GM19043 (cell line): ENCODE measurements around the gene TACSTD2.
A peak's percentile ranks its signal among the peaks of the same experiment; 100 is the strongest.
"Not testable (repeated sequence)": the region's sequence is repeated elsewhere in the genome, so short reads cannot be mapped to it uniquely, and the experiment has no call there.

Experiments used
- ATAC-seq: cut with Tn5 transposase; IDR thresholded peaks from one replicate; pipeline ENCODE4 v1.9.1; 2021; ENCODE audit warnings: low read depth; ENCODE audit not compliant: unreplicated experiment

TACSTD2 gene

DNA sequence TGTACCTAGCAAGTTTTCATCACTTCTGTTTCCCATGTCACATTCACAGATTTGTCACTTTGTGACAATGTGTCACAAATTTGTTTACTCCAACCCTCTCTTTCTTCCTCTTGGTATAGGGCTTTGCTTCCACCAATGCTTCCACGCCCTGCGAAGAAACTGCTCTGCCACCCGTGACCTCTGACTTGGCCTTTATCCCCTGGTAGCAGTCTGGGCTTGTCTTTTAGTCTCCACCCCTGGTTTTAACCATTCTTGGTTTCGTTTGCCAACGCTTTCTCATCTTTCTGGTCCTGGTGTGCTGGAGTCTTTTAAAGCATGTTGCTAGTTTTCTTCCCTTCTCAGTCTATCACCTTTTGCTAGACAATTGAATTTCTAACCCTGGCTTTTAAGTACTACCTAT lies 8.1 kb downstream of the TACSTD2 start:
- no peak for ATAC-seq

GRCh38 chr1:58568271-58568860 lies 8.7 kb downstream of the TACSTD2 start:
- ATAC-seq, result no peak

DNA sequence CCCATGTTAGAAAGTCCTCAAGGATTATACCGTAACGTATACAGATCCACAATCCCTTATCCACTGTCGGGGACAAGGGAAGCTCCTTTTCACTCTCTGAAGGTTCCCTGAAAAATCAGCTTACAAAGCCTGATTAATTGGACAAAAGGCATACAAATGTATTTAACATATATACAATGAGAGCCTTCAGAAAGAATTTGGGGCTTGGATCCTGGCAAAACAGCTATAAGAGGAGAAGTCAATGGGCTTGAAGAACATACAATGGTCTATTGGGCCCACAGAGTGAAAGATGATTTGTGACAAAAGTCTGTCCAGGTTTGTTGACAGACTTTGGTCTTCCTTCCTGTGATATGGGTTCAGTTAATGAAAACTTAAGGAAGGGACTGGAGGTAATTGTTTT lies 10.7 kb downstream of the TACSTD2 start:
- no peak for ATAC-seq

DNA sequence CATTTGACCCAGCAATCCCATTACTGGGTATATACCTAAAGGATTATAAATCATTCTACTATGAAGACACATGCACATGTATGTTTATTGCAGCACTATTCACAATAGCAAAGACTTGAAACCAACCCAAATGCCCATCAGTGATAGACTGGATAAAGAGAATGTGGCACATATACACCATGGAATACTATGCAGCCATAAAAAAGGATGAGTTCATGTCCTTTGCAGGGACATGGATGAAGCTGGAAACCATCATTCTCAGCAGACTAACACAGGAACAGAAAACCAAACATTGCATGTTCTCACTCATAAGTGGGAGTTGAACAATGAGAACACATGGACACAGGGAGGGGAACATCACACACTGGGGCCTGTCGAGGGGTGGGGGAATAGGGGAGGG lies 13.3 kb downstream of the TACSTD2 start:
- not testable (repeated sequence) for ATAC-seq

GRCh38 chr1:58561633-58562032 lies 15.4 kb downstream of the TACSTD2 start:
- ATAC-seq, result no peak

- ATAC-seq, result no peak
Measured at GRCh38 chr1:58555393-58555792, 21.7 kb downstream of the TACSTD2 start.

DNA sequence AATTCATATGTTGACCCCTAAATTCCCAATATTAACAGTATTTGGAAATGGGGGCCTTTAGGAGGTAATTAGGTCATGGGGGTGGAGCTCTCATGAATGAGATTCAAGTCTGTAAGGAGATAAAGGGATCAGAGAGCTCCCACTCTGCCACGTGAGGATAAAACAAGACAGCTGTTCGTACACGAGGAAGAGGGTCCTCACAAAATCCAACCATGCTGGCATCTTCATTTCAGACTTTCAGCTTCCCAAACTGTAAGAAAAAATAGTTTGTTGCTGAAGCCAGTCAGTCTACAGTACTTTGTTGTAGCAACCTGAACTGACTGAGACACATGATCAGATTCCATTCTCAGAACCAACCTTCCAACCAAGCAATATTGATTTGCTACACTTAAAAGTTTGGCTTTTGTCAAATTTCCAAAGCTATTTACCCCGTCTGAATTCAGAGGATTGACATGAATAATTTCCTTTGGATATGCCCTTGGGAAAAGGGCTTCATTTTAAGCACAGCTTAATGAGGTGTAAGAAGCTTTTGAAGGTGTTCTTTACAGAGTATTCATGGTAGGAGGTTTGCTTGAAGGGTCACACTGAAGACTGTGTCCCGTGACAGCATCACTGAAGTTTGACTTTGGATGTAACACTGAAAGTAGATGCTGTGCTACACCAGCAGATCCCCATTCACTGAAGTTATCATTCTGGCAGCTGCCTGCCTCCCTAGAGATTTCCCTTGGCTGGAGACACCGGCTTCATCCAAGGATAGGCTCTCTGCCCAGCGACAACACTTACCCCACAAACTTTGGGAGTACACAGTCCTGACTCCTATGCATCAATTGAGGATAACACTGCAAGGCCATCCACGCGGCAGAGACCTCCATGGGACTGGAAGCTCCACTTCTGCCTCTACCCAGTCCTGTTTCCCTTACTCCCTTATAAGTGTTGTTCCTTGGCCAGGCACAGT lies 25.6 kb downstream of the TACSTD2 start:
- ATAC-seq, result no peak

- ATAC-seq, result not testable (repeated sequence)
Measured at GRCh38 chr1:58549291-58549690, 27.8 kb downstream of the TACSTD2 start.

GRCh38 chr1:58548371-58548770 lies 28.7 kb downstream of the TACSTD2 start:
- no peak for ATAC-seq

DNA sequence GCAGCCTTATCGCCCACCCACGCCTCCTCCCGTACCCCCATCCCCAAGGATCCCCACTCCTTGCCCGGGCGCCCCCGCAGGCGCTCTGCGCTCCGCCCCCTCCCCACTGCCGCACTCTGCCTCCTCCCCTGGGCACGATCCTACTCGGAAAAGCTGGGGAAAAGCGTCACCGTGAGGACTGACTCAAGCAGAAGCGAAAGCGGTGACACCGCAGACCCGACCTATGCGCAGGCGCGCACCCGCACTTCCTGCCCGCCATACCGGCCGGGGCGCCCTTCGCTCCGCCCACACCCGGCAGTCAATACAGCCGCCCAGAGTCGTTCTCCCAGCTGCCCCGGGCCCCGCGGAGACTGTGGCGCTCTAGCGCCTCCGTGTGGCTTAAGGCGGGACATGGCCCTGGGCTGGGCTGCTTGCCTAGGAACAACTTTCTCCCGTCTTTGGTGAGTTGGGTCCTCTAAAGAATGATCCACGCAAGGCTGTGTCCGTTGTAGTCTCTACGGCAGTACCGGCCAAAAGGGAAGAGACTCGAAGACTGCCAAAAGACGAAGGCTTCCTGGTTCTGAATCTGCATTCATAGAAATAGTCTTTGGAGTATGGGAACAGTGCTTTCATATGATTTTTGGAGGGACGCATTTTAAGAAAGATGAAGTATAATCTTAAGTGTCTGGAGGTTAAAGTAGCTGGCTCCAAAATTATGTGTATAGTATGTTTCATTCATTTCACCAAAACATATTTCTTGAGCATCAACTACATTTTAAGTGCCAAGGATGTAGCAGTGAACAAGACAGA lies 30.3 kb downstream of the TACSTD2 start, which contains the start of gene OMA1:
OMA1 (minus strand) TSS at position 207 of the 789 bp plus-strand sequence. CDS start 7,432 bp downstream, outside the sequence.
- ATAC-seq, result peak; percentile 95

DNA sequence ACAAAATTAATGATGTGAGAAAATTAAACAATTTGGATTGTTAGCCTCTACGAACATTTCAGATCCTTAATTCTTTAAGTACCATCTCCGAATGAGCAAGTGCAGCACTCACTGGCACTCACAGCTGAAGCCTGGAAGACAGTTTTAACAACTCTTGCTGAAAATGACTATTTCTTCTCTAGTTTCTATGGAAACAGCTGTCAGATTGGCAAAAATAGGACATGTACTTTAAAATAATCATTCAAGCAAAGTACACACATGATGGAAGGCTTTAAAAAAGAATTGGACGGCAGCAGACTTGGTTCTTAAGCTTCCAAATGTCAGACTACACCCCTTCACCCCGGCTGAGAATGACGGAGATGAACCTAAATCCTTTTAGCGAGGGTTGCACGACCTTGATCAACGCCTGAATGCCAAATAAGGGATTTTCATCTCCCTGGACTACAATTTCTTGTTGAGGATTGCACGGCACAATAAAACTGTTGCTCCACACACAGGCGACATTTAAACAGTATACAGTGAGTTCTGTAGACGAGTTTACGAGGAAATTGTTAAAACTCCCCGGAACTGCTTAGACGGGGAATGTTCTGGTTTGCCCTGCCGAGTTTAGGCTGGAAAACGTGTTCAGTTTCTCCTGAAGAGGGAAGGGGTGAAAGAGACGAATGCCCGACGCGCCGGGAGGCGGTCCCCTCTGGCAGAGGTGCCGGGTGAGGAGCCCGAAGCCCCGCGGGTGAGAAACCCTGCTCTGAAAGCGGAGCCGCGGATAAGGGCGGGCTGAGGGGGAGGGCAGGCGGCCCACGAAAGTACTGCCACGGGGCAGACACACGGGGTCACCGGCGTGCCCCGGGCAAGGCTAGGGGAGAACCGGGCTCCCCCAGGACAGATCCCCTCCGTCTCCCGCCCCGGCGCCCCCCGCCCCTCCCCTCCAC lies 31.2 kb downstream of the TACSTD2 start:
- ATAC-seq, result peak; percentile 38

- ATAC-seq, result no peak
Measured at GRCh38 chr1:58543260-58543659, 33.8 kb downstream of the TACSTD2 start.

GRCh38 chr1:58539553-58539952 lies 37.5 kb downstream of the TACSTD2 start:
- ATAC-seq, result no peak

- no peak for ATAC-seq
Measured at GRCh38 chr1:58538821-58539220, 38.2 kb downstream of the TACSTD2 start.

DNA sequence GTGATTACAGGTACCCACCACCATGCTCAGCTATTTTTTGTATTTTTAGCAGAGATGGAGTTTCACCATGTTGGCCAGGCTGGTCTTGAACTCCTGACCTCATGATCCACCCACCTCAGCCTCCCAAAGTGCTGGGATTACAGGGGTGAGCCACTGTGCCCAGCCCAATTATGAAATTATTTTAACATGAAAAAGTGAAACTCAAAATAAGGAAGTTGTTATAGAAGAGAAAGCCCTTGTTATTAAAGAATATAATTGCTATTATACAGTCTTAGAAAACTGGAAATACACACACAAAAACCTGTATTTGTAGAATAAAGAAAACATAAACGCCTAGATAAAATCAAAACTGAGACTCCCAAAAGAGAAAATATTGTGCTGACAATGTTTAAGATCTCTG lies 45.2 kb downstream of the TACSTD2 start:
- ATAC-seq, result not testable (repeated sequence)

- no peak for ATAC-seq
Measured at GRCh38 chr1:58529284-58529683, 47.8 kb downstream of the TACSTD2 start.

DNA sequence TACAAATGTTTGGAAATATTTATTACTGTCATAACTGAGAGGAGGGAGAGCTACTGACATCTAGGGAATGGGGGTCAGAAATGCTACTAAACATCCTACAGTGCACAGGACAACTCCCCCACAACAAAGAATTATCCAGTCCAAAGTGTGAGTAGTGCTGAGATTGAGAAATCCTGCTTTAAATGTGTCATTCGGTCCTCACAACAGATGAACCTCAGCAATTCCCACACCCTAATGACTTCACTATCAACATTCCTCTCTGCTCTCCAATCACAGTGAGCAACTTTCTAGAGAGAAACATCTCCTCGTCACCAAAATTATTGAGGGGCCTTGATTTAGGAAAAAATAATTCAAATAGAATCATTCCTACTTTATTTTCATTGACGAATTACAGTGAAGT lies 48.5 kb downstream of the TACSTD2 start:
- ATAC-seq, result no peak
